Karpas-422 (cell line): ENCODE measurements around the gene TMEM190. TPM values are rescaled to one million over a fixed set of nuclear protein-coding genes. Genes with fewer than 3 reads are reported as not detected.
A peak's percentile ranks its signal among the peaks of the same experiment; 100 is the strongest.
"Not testable (repeated sequence)": the region's sequence is repeated elsewhere in the genome, so short reads cannot be mapped to it uniquely, and the experiment has no call there.

ENCODE experiments used
- DNase-seq: peaks from one replicate; pipeline ENCODE4 v3.0.0-alpha.2; 2015
- H2AFZ ChIP-seq: fragments of 200-600 bp; sonication (generic); 2 replicates; pipeline ENCODE4 v1.6.1; 2014; ENCODE audit warnings: antibody characterized with exemption, low read length, mixed read lengths
- H3K27ac ChIP-seq: fragments of 200-600 bp; sonication (generic); 2 replicates; pipeline ENCODE4 v1.5.1; 2014; ENCODE audit warnings: mild to moderate bottlenecking, low read length, moderate library complexity
- H3K27me3 ChIP-seq: fragments of 200-600 bp; sonication (generic); 2 replicates; pipeline ENCODE4 v1.6.1; 2014; ENCODE audit warnings: low read length, mixed read lengths
- H3K36me3 ChIP-seq: fragments of 200-600 bp; sonication (generic); 2 replicates; pipeline ENCODE4 v1.6.1; 2014; ENCODE audit warnings: low read length, mixed read lengths; ENCODE audit not compliant: insufficient read depth
- H3K4me1 ChIP-seq: fragments of 200-600 bp; sonication (generic); 2 replicates; pipeline ENCODE4 v1.6.1; 2014; ENCODE audit warnings: mild to moderate bottlenecking, low read length, mixed read lengths
- H3K4me2 ChIP-seq: fragments of 200-600 bp; sonication (generic); 2 replicates; pipeline ENCODE4 v1.6.1; 2014; ENCODE audit warnings: low read length, low read depth, mild to moderate bottlenecking; ENCODE audit not compliant: poor library complexity, severe bottlenecking
- H3K4me3 ChIP-seq: fragments of 200-600 bp; sonication (generic); 2 replicates; pipeline ENCODE4 v1.5.1; 2014; ENCODE audit warnings: mild to moderate bottlenecking, antibody characterized with exemption, low read length, mixed read lengths
- H3K79me2 ChIP-seq: fragments of 200-600 bp; sonication (generic); 2 replicates; pipeline ENCODE4 v1.6.1; 2014; ENCODE audit warnings: mild to moderate bottlenecking, low read length, mixed read lengths
- H3K9ac ChIP-seq: fragments of 200-600 bp; sonication (generic); 2 replicates; pipeline ENCODE4 v1.6.0; 2014; ENCODE audit warnings: low read length
- H3K9me2 ChIP-seq: fragments of 200-600 bp; sonication (generic), shearing (Covaris generic); replicated peaks from 2 replicates; pipeline ENCODE4 v1.6.0; 2014; ENCODE audit warnings: mild to moderate bottlenecking, low read length, moderate library complexity; ENCODE audit not compliant: insufficient read depth
- H3K9me3 ChIP-seq: fragments of 300-700, 200-600 bp; sonication (generic); 2 replicates; pipeline ENCODE4 v1.6.1; 2014; ENCODE audit warnings: low read length, mixed read lengths
- H4K20me1 ChIP-seq: fragments of 200-600 bp; sonication (generic); 2 replicates; pipeline ENCODE4 v1.6.1; 2014; ENCODE audit warnings: mild to moderate bottlenecking, antibody characterized with exemption, low read length, low read depth; ENCODE audit not compliant: insufficient read depth
- total RNA-seq: library from RNA; depleted of rRNA; stranded (reverse); fragments of >200 nt; shearing (Covaris generic); gene quantifications from 2 replicates; pipeline ENCODE4 v1.2.3, GENCODE V29; 2014; ENCODE audit warnings: low replicate concordance; rRNA removed

Gene TMEM190
- not detected in 2 replicates for total RNA-seq

- DNase-seq = no peak
- Histone ChIP-seq H3K79me2 (no peaks in the 10 kb centered on the region), H2AFZ (no peak within 1 kb of the TSS), H4K20me1 (peaks cover 19% of the 10 kb centered on the region; the same call in 1 of the 2 replicates), H3K4me3 (no peak within 1 kb of the TSS), H3K9ac (no peak within 1 kb of the TSS), H3K9me2 (no peaks in the 10 kb centered on the region), H3K9me3 (no peaks in the 10 kb centered on the region), H3K4me1 (peaks cover 12% of the 10 kb centered on the region), H3K27me3 (no peaks in the 10 kb centered on the region), H3K27ac (no peak within 1 kb of the TSS), H3K4me2 (no peak within 1 kb of the TSS), H3K36me3 (no peaks in the 10 kb centered on the region)
Measured at GRCh38 chr19:55376241-55376933, at the start of gene TMEM190. Gene TMEM190, plus strand, starts transcription at chr19:55376826. Its CDS starts 28 bp downstream, at chr19:55376854.

- not testable (repeated sequence) for H3K27ac ChIP-seq, H3K4me2 ChIP-seq, H3K9me3 ChIP-seq, H2AFZ ChIP-seq, H3K4me1 ChIP-seq, H3K9me2 ChIP-seq, DNase-seq, H3K4me3 ChIP-seq, H3K27me3 ChIP-seq, H3K79me2 ChIP-seq, H4K20me1 ChIP-seq, H3K9ac ChIP-seq, H3K36me3 ChIP-seq
Measured at GRCh38 chr19:55328774-55329318, 47.8 kb upstream of the TMEM190 start.

- not testable (repeated sequence) for H3K27me3 ChIP-seq, H3K4me3 ChIP-seq, DNase-seq, H3K36me3 ChIP-seq, H3K9me3 ChIP-seq, H3K4me1 ChIP-seq, H3K9ac ChIP-seq, H3K9me2 ChIP-seq, H3K4me2 ChIP-seq, H3K79me2 ChIP-seq, H4K20me1 ChIP-seq, H3K27ac ChIP-seq, H2AFZ ChIP-seq
Measured at GRCh38 chr19:55329791-55330190, 46.8 kb upstream of the TMEM190 start.

- H3K27ac ChIP-seq = no peak overlapping the region
- no peaks in the 10 kb centered on the region for H4K20me1 ChIP-seq
- peaks cover 8% of the 10 kb centered on the region for H3K4me1 ChIP-seq
- no peak overlapping the region for H3K4me2 ChIP-seq
- no peak for DNase-seq
- H3K9me3 ChIP-seq = no peaks in the 10 kb centered on the region
- H2AFZ ChIP-seq = no peak overlapping the region
- no peaks in the 10 kb centered on the region for H3K36me3 ChIP-seq
- no peak overlapping the region for H3K9ac ChIP-seq
- H3K9me2 ChIP-seq = no peaks in the 10 kb centered on the region
- H3K79me2 ChIP-seq = no peaks in the 10 kb centered on the region
- H3K27me3 ChIP-seq = no peaks in the 10 kb centered on the region
- no peak overlapping the region for H3K4me3 ChIP-seq
Measured at GRCh38 chr19:55333870-55334269, 42.8 kb upstream of the TMEM190 start.

- H3K9me2 ChIP-seq = no peaks in the 10 kb centered on the region
- no peak overlapping the region for H3K27ac ChIP-seq
- H3K9ac ChIP-seq = no peak overlapping the region
- peaks cover 15% of the 10 kb centered on the region for H3K4me1 ChIP-seq
- H3K79me2 ChIP-seq = peaks cover 10% of the 10 kb centered on the region
- no peak for DNase-seq
- no peak overlapping the region for H2AFZ ChIP-seq
- no peaks in the 10 kb centered on the region for H3K9me3 ChIP-seq
- H3K4me2 ChIP-seq = no peak overlapping the region
- no peaks in the 10 kb centered on the region for H4K20me1 ChIP-seq
- no peak overlapping the region for H3K4me3 ChIP-seq
- no peaks in the 10 kb centered on the region for H3K27me3 ChIP-seq
- no peaks in the 10 kb centered on the region for H3K36me3 ChIP-seq
Measured at GRCh38 chr19:55336101-55336500, 40.5 kb upstream of the TMEM190 start.

GRCh38 chr19:55339105-55339888 lies 37.3 kb upstream of the TMEM190 start, which contains the start of gene KMT5C:
Gene KMT5C, plus strand, starts transcription at chr19:55339876. Its CDS starts 2,061 bp downstream, at chr19:55341937.
- Histone ChIP-seq H3K4me1 (peaks cover 24% of the 10 kb centered on the region), H3K27ac (peak within 1 kb of the TSS; percentile 73), H4K20me1 (0 out of 2 replicates have a peak, but pooled peaks cover 13% of the 10 kb centered on the region), H3K4me2 (peak within 1 kb of the TSS; percentile 100), H3K9ac (peak within 1 kb of the TSS; percentile 100), H3K79me2 (peaks cover 17% of the 10 kb centered on the region), H2AFZ (peak within 1 kb of the TSS; percentile 97), H3K27me3 (no peaks in the 10 kb centered on the region), H3K36me3 (no peaks in the 10 kb centered on the region), H3K9me3 (no peaks in the 10 kb centered on the region), H3K4me3 (peak within 1 kb of the TSS; percentile 100), H3K9me2 (no peaks in the 10 kb centered on the region)
- peak; percentile 100 for DNase-seq

- no peaks in the 10 kb centered on the region for H3K27me3 ChIP-seq
- H3K27ac ChIP-seq = peak overlapping the region; percentile 73
- peak overlapping the region; percentile 100 for H3K4me2 ChIP-seq
- peaks cover 17% of the 10 kb centered on the region for H3K79me2 ChIP-seq
- peak overlapping the region; percentile 100 for H3K9ac ChIP-seq
- H3K4me3 ChIP-seq = peak overlapping the region; percentile 100
- H4K20me1 ChIP-seq = 0 out of 2 replicates have a peak, but pooled peaks cover 13% of the 10 kb centered on the region
- H2AFZ ChIP-seq = no peak overlapping the region
- no peaks in the 10 kb centered on the region for H3K36me3 ChIP-seq
- H3K4me1 ChIP-seq = peaks cover 24% of the 10 kb centered on the region
- no peaks in the 10 kb centered on the region for H3K9me2 ChIP-seq
- no peaks in the 10 kb centered on the region for H3K9me3 ChIP-seq
- DNase-seq = peak; percentile 63
Measured at GRCh38 chr19:55339889-55340783, 36.5 kb upstream of the TMEM190 start.
